Cardiac fibroblast (primary cell): ENCODE measurements around the gene MAN1C1.

Experiments
- DNase-seq, 2 donors: peaks; one replicate each; pipeline versions ENCODE4 v3.0.0 to v3.0.0-alpha.2; 2010; ENCODE audit warnings: low read depth in 2 of 2
- H3K4me3 ChIP-seq, 2 donors: replicated peaks in 1 of 2; 1 replicate in 1 of 2; 2 replicates in 1 of 2; pipeline ENCODE4 v1.5.1; 2011; ENCODE audit warnings: low read depth in 2 of 2, low read length in 2 of 2, mild to moderate bottlenecking in 2 of 2, moderate library complexity in 1 of 2
- CTCF ChIP-seq: IDR thresholded peaks from one replicate; pipeline ENCODE4 v1.5.1; 2011; ENCODE audit warnings: low read depth, mild to moderate bottlenecking, low read length, inconsistent platforms

Gene MAN1C1

GRCh38 chr1:25760122-25760719 lies 143.6 kb downstream of the MAN1C1 start:
- TF ChIP-seq CTCF: no peak
- no peak for DNase-seq
- H3K4me3 ChIP-seq: no peak overlapping the region

- no peak overlapping the region for H3K4me3 ChIP-seq
- TF ChIP-seq CTCF: no peak
Measured at GRCh38 chr1:25760871-25761270, 144.3 kb downstream of the MAN1C1 start.

GRCh38 chr1:25763493-25763892 lies 146.9 kb downstream of the MAN1C1 start:
- TF ChIP-seq CTCF: no peak
- no peak for DNase-seq
- no peak overlapping the region for H3K4me3 ChIP-seq

More at GRCh38 chr1:25760871-25761270, 144.3 kb downstream of the MAN1C1 start:
- DNase-seq: no peak

DNA sequence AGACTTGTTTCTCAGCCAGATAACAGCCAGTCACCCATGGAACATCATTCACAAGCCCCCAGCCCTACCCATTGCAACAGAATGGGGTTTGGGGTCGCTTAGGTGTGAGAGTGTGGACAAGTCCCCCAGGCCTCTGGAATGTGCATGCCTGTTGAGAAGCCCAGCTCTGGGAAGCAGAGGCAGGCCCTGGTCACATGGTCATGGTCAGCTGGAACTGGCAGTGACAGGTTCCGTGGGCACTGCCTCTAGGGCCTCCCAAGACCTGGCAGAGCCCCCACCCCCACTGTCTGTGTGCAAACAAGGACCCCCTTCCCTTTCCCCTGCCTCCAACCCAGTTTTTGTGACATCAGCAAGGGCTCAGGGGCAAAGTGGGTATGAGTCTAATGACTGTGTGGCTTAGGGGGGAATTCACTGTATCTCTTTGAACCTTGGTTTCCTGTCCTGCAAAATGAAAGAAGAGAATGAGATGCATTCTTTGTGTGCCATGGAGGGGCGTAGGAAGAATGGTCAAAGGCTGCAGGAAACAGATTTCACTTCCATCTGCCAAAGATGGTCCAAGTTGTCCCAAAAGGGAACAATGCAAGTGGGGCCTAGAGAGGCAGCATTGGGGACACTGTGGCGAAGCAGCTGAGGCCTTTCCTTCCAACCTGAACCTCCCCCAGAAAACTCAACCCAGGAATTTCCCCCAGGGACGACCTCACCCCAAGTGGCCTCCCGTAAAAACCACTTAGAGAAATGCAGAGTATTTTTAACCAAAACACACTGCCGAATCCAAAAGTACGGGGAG lies 148.7 kb downstream of the MAN1C1 start:
- no peak for DNase-seq
- H3K4me3 ChIP-seq: no peak overlapping the region
- TF ChIP-seq CTCF: no peak

GRCh38 chr1:25765923-25766589 lies 149.5 kb downstream of the MAN1C1 start:
- H3K4me3 ChIP-seq: no peak overlapping the region
- DNase-seq: no peak
- no peak for TF ChIP-seq CTCF

DNA sequence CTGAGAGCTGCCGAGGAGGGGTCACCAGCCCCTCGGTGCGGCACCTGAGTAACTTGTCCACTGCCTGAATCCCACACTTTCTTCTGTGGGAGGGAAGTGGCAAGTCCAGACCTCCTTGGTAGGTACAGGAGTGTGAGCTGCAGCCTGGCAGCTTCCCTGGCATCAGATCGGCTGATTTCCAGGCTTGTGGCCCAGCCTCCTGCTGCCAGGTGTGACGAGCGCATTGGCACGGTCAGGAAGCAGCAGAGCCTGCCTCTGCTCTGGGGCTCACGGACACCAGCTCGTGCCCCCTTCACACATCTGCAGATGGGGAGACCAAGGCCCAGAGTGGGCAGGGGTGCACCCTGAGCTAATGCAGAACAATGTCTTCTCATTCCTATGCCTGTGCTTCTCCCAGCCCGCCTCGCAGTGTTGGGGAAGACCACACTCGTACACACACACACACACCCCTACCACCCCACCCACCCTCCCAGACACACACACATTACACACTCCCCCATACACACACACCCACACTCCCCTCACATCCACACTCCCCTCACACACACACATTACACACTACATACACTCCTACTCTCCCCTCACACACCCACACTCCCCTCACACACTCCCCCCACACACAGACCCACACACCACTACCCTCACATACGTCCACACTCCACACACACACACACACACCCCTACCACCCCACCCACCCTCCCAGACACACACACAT lies 150.3 kb downstream of the MAN1C1 start:
- TF ChIP-seq CTCF: no peak
- no peak for DNase-seq

More for the DNA sequence above, 150.3 kb downstream of the MAN1C1 start:
- no peak overlapping the region for H3K4me3 ChIP-seq
